Kidney epithelial cell (primary cell): ENCODE data around the gene PHLDB3. TPM values are rescaled to one million over a fixed set of nuclear protein-coding genes. Genes with fewer than 3 reads are reported as not detected.

Experiments
- DNase-seq: peaks from one replicate; pipeline ENCODE4 v3.0.0-alpha.2; 2010; ENCODE audit warnings: low read depth
- H3K27me3 ChIP-seq: 2 replicates; pipeline ENCODE4 v1.6.0; 2011; ENCODE audit warnings: low read length; ENCODE audit not compliant: control insufficient read depth, insufficient read depth
- H3K36me3 ChIP-seq: 2 replicates; pipeline ENCODE4 v1.5.1; 2011; ENCODE audit warnings: low read length; ENCODE audit not compliant: control insufficient read depth, insufficient read depth
- H3K4me3 ChIP-seq: 2 replicates; pipeline ENCODE4 v1.5.1; 2011; ENCODE audit warnings: low read depth, mild to moderate bottlenecking, control low read depth, low read length
- total RNA-seq: library from RNA; depleted of rRNA; stranded (reverse); fragments of >200 nt; gene quantifications from 2 replicates; pipeline ENCODE4 v1.2.3, GENCODE V29; 2015
- TF ChIP-seq, protein P1 (sequence below): IDR thresholded peaks from 2 replicates; pipeline ENCODE4 v1.5.1; 2011; ENCODE audit warnings: mild to moderate bottlenecking, moderate library complexity, low read length, control low read depth, inconsistent platforms; ENCODE audit not compliant: insufficient read depth, poor library complexity, severe bottlenecking

PHLDB3 gene
- total RNA-seq, 1 donor from 2014 or later: 15.8 TPM

DNA sequence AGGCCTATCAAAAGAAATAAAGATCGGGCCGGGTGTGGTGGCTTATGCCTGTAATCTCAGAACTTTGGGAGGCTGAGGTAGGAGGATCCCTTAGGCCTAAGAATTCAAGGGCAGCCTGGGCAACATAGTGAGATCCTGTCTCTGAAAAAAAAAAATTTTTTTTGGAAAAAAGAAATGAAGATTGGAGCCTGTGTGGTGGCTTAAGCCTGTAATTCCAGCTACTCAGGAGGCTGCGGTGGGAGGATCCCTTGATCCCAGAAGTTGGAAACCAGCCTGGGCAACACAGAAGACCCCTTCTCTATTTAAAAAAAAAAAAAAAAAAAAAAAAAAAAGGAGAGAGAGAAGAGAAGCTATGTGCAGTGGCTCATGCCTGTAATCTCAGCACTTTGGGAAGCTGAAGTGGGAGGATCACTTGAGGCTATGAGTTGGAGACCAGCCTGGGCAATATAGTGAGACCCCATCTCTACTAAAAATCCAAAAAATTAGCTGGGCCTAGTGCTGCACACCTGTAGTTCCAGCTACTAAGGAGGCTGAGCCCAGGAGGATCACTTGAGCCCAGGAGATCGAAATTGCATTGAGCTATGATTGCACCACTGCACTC lies 24.5 kb downstream of the PHLDB3 start:
- H3K4me3 ChIP-seq: no peak overlapping the region
- H3K36me3 ChIP-seq: no peaks in the 10 kb centered on the region
- no peak for DNase-seq
- H3K27me3 ChIP-seq: no peaks in the 10 kb centered on the region
- TF ChIP-seq, protein P1, sequence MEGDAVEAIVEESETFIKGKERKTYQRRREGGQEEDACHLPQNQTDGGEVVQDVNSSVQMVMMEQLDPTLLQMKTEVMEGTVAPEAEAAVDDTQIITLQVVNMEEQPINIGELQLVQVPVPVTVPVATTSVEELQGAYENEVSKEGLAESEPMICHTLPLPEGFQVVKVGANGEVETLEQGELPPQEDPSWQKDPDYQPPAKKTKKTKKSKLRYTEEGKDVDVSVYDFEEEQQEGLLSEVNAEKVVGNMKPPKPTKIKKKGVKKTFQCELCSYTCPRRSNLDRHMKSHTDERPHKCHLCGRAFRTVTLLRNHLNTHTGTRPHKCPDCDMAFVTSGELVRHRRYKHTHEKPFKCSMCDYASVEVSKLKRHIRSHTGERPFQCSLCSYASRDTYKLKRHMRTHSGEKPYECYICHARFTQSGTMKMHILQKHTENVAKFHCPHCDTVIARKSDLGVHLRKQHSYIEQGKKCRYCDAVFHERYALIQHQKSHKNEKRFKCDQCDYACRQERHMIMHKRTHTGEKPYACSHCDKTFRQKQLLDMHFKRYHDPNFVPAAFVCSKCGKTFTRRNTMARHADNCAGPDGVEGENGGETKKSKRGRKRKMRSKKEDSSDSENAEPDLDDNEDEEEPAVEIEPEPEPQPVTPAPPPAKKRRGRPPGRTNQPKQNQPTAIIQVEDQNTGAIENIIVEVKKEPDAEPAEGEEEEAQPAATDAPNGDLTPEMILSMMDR: no peak

- no peaks in the 10 kb centered on the region for H3K36me3 ChIP-seq
- no peaks in the 10 kb centered on the region for H3K27me3 ChIP-seq
- DNase-seq: no peak
- no peak overlapping the region for H3K4me3 ChIP-seq
- TF ChIP-seq, protein P1: no peak
Observed at GRCh38 chr19:43479226-43479625, 25.3 kb downstream of the PHLDB3 start.

DNA sequence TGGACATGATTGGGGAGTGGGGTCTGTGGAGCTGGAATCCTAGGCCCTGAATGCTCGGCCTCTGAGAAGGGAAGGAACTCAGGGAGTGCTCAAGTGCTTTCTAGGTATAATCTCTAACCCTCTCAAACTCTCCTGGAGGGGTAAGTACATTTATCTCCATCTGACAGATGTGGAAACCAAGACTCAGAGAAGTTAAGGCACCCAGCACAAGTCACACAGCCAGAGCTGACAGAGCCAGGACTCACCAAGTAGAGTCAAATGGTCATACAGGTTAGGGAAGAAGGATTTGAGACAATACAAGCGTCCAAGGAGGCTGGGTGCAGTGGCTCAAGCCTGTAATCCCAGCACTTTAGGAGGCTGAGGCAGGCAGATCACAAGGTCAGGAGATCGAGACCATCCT lies 26.2 kb downstream of the PHLDB3 start:
- Histone ChIP-seq H3K4me3 (no peak overlapping the region), H3K27me3 (no peaks in the 10 kb centered on the region), H3K36me3 (no peaks in the 10 kb centered on the region)
- no peak for DNase-seq
- TF ChIP-seq, protein P1: no peak

GRCh38 chr19:43476606-43477005 lies 27.9 kb downstream of the PHLDB3 start:
- Histone ChIP-seq H3K4me3 (no peak overlapping the region), H3K36me3 (no peaks in the 10 kb centered on the region), H3K27me3 (no peaks in the 10 kb centered on the region)
- TF ChIP-seq, protein P1: no peak
- DNase-seq: peak; percentile 10

GRCh38 chr19:43474986-43475705 lies 29.4 kb downstream of the PHLDB3 start:
- peak overlapping the region; percentile 31 for H3K4me3 ChIP-seq

More at GRCh38 chr19:43474986-43475705, 29.4 kb downstream of the PHLDB3 start:
- DNase-seq: peak; percentile 59
- H3K36me3 ChIP-seq: no peaks in the 10 kb centered on the region
- TF ChIP-seq, protein P1: no peak
- H3K27me3 ChIP-seq: no peaks in the 10 kb centered on the region
